ENCODE results near the gene PWWP2A. TPM values are rescaled to one million over a fixed set of nuclear protein-coding genes. Genes with fewer than 3 reads are reported as not detected.
"Not testable (repeated sequence)": the region's sequence is repeated elsewhere in the genome, so short reads cannot be mapped to it uniquely, and the experiment has no call there.

Gene PWWP2A
- 29.7 and 38.6 TPM in 2 replicates for polyA plus RNA-seq (2014; cell fraction: cytosol; rRNA removed)
- 28.4 and 33.5 TPM in 2 replicates for polyA plus RNA-seq (2014; cell fraction: nucleus; rRNA removed)

GRCh38 chr5:160119142-160119904, at the start of gene PWWP2A:
TSS of gene PWWP2A (minus strand) at chr5:160119450. CDS start at chr5:160119388, 62 bp downstream.
- peak; percentile 100 for DNase-seq (ENCODE audit: low spot score)

GRCh38 chr5:160167624-160168165, 48.4 kb upstream of the PWWP2A start:
- no peak for DNase-seq (ENCODE audit: low spot score)

- no peak for DNase-seq (ENCODE audit: low spot score)
These were observed 47.8 kb upstream of the PWWP2A start for GRCh38 chr5:160166973-160167623.

- DNase-seq (ENCODE audit: low spot score), result no peak
These were observed 47.1 kb upstream of the PWWP2A start for GRCh38 chr5:160166069-160166972.

- DNase-seq (ENCODE audit: low spot score), result peak; percentile 99
These were observed 46.2 kb upstream of the PWWP2A start for GRCh38 chr5:160165137-160166068.

GRCh38 chr5:160162910-160163309, 43.7 kb upstream of the PWWP2A start:
- no peak for DNase-seq (ENCODE audit: low spot score)

- DNase-seq (ENCODE audit: low spot score), result no peak
These were observed 42.4 kb upstream of the PWWP2A start for GRCh38 chr5:160161626-160162025.

- not testable (repeated sequence) for DNase-seq (ENCODE audit: low spot score)
These were observed 41.6 kb upstream of the PWWP2A start for GRCh38 chr5:160160875-160161274.

- no peak for DNase-seq (ENCODE audit: low spot score)
These were observed 40.9 kb upstream of the PWWP2A start for GRCh38 chr5:160159991-160160792.

GRCh38 chr5:160158087-160158486, 38.8 kb upstream of the PWWP2A start:
- no peak for DNase-seq (ENCODE audit: low spot score)

- no peak for DNase-seq (ENCODE audit: low spot score)
These were observed 35.9 kb upstream of the PWWP2A start for GRCh38 chr5:160155017-160155750.

GRCh38 chr5:160152901-160153300, 33.7 kb upstream of the PWWP2A start:
- no peak for DNase-seq (ENCODE audit: low spot score)

GRCh38 chr5:160152287-160152686, 33.0 kb upstream of the PWWP2A start:
- DNase-seq (ENCODE audit: low spot score), result no peak

GRCh38 chr5:160151017-160151416, 31.8 kb upstream of the PWWP2A start:
- no peak for DNase-seq (ENCODE audit: low spot score)

GRCh38 chr5:160150381-160150780, 31.1 kb upstream of the PWWP2A start:
- no peak for DNase-seq (ENCODE audit: low spot score)

GRCh38 chr5:160144436-160144835, 25.2 kb upstream of the PWWP2A start:
- DNase-seq (ENCODE audit: low spot score), result not testable (repeated sequence)

- DNase-seq (ENCODE audit: low spot score), result no peak
These were observed 15.1 kb upstream of the PWWP2A start for GRCh38 chr5:160134332-160134731.

- DNase-seq (ENCODE audit: low spot score), result no peak
These were observed 14.7 kb upstream of the PWWP2A start for GRCh38 chr5:160133918-160134304.

Data from SK-N-DZ (cell line).